GM23248 (cell line): ENCODE measurements around the gene ARFGEF3. TPM values are rescaled to one million over a fixed set of nuclear protein-coding genes. Genes with fewer than 3 reads are reported as not detected.

Experiments
- DNase-seq: peaks from one replicate; pipeline ENCODE4 v3.0.0-alpha.2; 2015
- H2AFZ ChIP-seq: fragments of 200-600 bp; sonication (generic); 2 replicates; pipeline ENCODE4 v1.6.1; 2016; ENCODE audit warnings: antibody characterized with exemption
- H3F3A ChIP-seq: fragments of 200-600 bp; sonication (generic); 2 replicates; pipeline ENCODE4 v1.6.1; 2016; ENCODE audit warnings: mild to moderate bottlenecking, antibody characterized with exemption, mixed run types; ENCODE audit not compliant: insufficient read depth
- H3K27ac ChIP-seq: fragments of 200-600 bp; sonication (generic); 2 replicates; pipeline ENCODE4 v1.5.1; 2016; ENCODE audit warnings: mild to moderate bottlenecking
- H3K27me3 ChIP-seq: fragments of 200-600 bp; sonication (generic); replicated peaks from 2 replicates; pipeline ENCODE4 v1.6.1; 2016; ENCODE audit warnings: mild to moderate bottlenecking; ENCODE audit not compliant: insufficient read depth
- H3K36me3 ChIP-seq: fragments of 200-600 bp; sonication (generic); 2 replicates; pipeline ENCODE4 v1.6.1; 2016; ENCODE audit warnings: low read depth, mild to moderate bottlenecking
- H3K4me1 ChIP-seq: fragments of 200-600 bp; sonication (generic); 2 replicates; pipeline ENCODE4 v1.6.1; 2016; ENCODE audit warnings: mild to moderate bottlenecking; ENCODE audit not compliant: insufficient read depth
- H3K4me2 ChIP-seq: fragments of 200-600 bp; sonication (generic); one replicate; pipeline ENCODE4 v1.6.1; 2016; ENCODE audit warnings: mild to moderate bottlenecking; ENCODE audit not compliant: unreplicated experiment
- H3K4me3 ChIP-seq: fragments of 200-600 bp; sonication (generic); 2 replicates; pipeline ENCODE4 v1.5.1; 2016; ENCODE audit warnings: mild to moderate bottlenecking
- H3K79me2 ChIP-seq: fragments of 200-600 bp; sonication (generic); 2 replicates; pipeline ENCODE4 v1.6.1; 2016; ENCODE audit warnings: mild to moderate bottlenecking; ENCODE audit not compliant: insufficient read depth
- H3K9ac ChIP-seq: fragments of 200-600 bp; sonication (generic); 2 replicates; pipeline ENCODE4 v1.6.1; 2016; ENCODE audit warnings: mild to moderate bottlenecking
- H3K9me2 ChIP-seq: fragments of 200-600 bp; sonication (generic); 2 replicates; pipeline ENCODE4 v1.6.1; 2016; ENCODE audit warnings: mixed run types, mild to moderate bottlenecking, moderate library complexity; ENCODE audit not compliant: insufficient read depth
- H3K9me3 ChIP-seq: fragments of 200-600 bp; sonication (generic); one replicate; pipeline ENCODE4 v1.6.1; 2017; ENCODE audit warnings: low read depth
- H4K20me1 ChIP-seq: fragments of 200-600 bp; sonication (generic); 2 replicates; pipeline ENCODE4 v1.6.0; 2016; ENCODE audit not compliant: insufficient read depth
- EZH2 ChIP-seq: fragments of 200-600 bp; sonication (generic); IDR thresholded peaks from 2 replicates; pipeline ENCODE4 v1.6.1; 2018; ENCODE audit warnings: antibody characterized with exemption, mild to moderate bottlenecking; ENCODE audit not compliant: insufficient read depth, poor library complexity, severe bottlenecking
- EZH2phosphoT487 ChIP-seq: fragments of 200-600 bp; sonication (generic); IDR thresholded peaks from 2 replicates; pipeline ENCODE4 v1.6.1; 2018; ENCODE audit warnings: antibody characterized with exemption, moderate library complexity, mild to moderate bottlenecking, low read depth; ENCODE audit not compliant: insufficient read depth
- WGBS, 2 experiments: methylation state at CpG; one replicate each; pipeline ENCODE4 v1.1.6; 2015 to 2017; ENCODE audit warnings: low lambda C conversion rate in 2 of 2, low coverage in 1 of 2; ENCODE audit errors: missing lambda C conversion rate in 2 of 2; 5-methylcytosine and 5-hydroxymethylcytosine counted together
- in situ Hi-C: fragments of 300-500 bp; cut with MboI; formaldehyde crosslinking; loops from 2 replicates; pipeline ENCODE4 v1.15.0; 2020
- polyA plus RNA-seq: library from polyadenylated mRNA; unstranded; fragments of >200 nt; fragmentation: Nextera tagmentation; extraction: Ambion mirVana; gene quantifications from 2 replicates; pipeline ENCODE4 v1.2.1, GENCODE V29; 2016
- total RNA-seq: library from RNA; depleted of rRNA; stranded (reverse); fragments of >200 nt; shearing (Covaris generic); gene quantifications from 2 replicates; pipeline ENCODE4 v1.2.3, GENCODE V29; 2014

Gene ARFGEF3
- total and polyA plus RNA-seq, 2 experiments from 2014 or later = 0.06 to 0.11 TPM

DNA sequence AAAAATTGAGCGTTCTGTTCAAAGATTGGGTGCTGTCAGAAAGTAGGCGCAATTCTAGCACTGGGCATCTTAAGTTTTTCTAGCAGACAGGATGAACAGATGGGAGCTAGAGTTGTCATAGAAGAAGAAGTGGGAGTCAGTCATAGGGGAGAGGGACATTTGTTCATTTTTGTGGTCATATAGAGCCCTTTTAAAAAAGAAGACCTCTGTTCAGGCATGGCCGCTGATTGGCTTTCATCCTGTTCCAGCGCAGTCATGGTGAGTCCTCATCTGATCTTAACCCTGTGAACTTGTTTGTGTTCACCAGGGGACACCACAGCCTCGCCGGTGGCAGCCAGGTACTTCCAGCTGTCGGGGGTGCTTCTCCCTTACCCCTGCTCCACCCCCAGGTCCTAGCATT, 86.3 kb downstream of the ARFGEF3 start:
- in situ Hi-C loops = no loop called here
- 84 to 87% methylated on average over 7 of the region's 7 CpGs for WGBS, 2 experiments
- TF ChIP-seq EZH2 (no peak), EZH2phosphoT487 (no peak)

DNA sequence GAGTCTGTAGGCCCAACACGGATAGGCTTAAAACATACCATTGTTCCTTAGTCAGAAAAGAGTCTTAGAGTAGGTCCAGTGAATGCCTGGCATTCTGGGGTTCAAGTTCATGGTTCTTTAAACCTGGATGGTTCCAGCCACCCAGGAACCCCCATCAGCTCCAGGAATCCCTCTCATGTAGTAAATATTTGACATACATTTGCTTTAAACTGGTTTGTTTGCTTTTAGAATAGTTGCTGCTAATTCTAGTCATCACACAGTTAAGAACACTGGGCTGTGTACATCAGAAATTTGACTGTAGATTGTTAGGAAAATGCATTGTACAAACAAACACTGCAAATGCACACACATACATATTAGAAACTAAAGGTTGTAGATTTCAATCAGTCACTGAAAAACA, 87.1 kb downstream of the ARFGEF3 start:
- no peak overlapping the region for H3K27ac ChIP-seq
- H3K4me1 ChIP-seq = 0 out of 2 replicates have a peak, but pooled peaks cover 4% of the 10 kb centered on the region
- H3F3A ChIP-seq = no peaks in the 10 kb centered on the region
- no peaks in the 10 kb centered on the region for H4K20me1 ChIP-seq
- no peak overlapping the region for H3K4me2 ChIP-seq
- in situ Hi-C loops = no loop called here
- no peaks in the 10 kb centered on the region for H3K36me3 ChIP-seq
- no peak overlapping the region for H3K4me3 ChIP-seq
- H3K27me3 ChIP-seq = no peaks in the 10 kb centered on the region
- H3K9me2 ChIP-seq = no peaks in the 10 kb centered on the region
- WGBS, 2 experiments = 68 to 80% methylated on average over 1 of the region's 1 CpG
- TF ChIP-seq EZH2phosphoT487 (no peak), EZH2 (no peak)
- DNase-seq = no peak
- H3K9ac ChIP-seq = no peak overlapping the region
- no peaks in the 10 kb centered on the region for H3K9me3 ChIP-seq
- no peak overlapping the region for H2AFZ ChIP-seq
- H3K79me2 ChIP-seq = no peaks in the 10 kb centered on the region

More for the DNA sequence above, 86.3 kb downstream of the ARFGEF3 start:
- Histone ChIP-seq H3K9me2 (no peaks in the 10 kb centered on the region), H3K27ac (no peak overlapping the region), H3K27me3 (no peaks in the 10 kb centered on the region), H3K4me1 (0 out of 2 replicates have a peak, but pooled peaks cover 4% of the 10 kb centered on the region), H3K9me3 (no peaks in the 10 kb centered on the region), H4K20me1 (no peaks in the 10 kb centered on the region), H3K36me3 (no peaks in the 10 kb centered on the region), H3K79me2 (no peaks in the 10 kb centered on the region), H2AFZ (no peak overlapping the region), H3K9ac (no peak overlapping the region), H3K4me2 (no peak overlapping the region), H3K4me3 (no peak overlapping the region), H3F3A (no peaks in the 10 kb centered on the region)
- DNase-seq = no peak

DNA sequence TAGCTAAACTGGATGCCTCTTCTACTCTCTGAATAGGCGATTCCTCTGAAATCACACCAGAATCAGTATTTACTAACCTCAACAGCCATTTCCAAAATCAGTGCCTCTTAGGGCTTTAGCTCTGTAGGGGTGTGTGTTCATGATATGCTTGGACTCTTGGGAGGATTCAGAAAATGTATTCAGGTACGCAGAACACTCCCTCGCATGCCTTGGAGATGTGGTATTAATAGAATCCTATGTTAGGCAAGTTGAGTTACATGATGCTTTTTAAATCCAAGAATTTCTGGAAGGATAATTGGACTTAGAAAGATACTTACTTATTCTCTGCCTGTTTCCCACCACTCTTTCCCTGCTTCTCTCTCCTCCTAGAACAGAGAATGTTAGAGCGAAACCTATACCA, 88.3 kb downstream of the ARFGEF3 start:
- DNase-seq = no peak
- 97% methylated on average over 4 of the region's 4 CpGs for WGBS, 2 experiments
- H3K9me3 ChIP-seq = no peaks in the 10 kb centered on the region
- no peaks in the 10 kb centered on the region for H3K36me3 ChIP-seq
- no peaks in the 10 kb centered on the region for H3K79me2 ChIP-seq
- H3K4me1 ChIP-seq = 0 out of 2 replicates have a peak, but pooled peaks cover 4% of the 10 kb centered on the region
- no peaks in the 10 kb centered on the region for H4K20me1 ChIP-seq
- H3K9ac ChIP-seq = no peak overlapping the region
- H3K4me3 ChIP-seq = no peak overlapping the region
- H3K27ac ChIP-seq = no peak overlapping the region
- H3F3A ChIP-seq = no peaks in the 10 kb centered on the region
- no peaks in the 10 kb centered on the region for H3K27me3 ChIP-seq
- TF ChIP-seq EZH2phosphoT487 = no peak
- TF ChIP-seq EZH2 = no peak
- H3K9me2 ChIP-seq = no peaks in the 10 kb centered on the region
- no peak overlapping the region for H3K4me2 ChIP-seq
- in situ Hi-C loops = no loop called here
- H2AFZ ChIP-seq = no peak overlapping the region

DNA sequence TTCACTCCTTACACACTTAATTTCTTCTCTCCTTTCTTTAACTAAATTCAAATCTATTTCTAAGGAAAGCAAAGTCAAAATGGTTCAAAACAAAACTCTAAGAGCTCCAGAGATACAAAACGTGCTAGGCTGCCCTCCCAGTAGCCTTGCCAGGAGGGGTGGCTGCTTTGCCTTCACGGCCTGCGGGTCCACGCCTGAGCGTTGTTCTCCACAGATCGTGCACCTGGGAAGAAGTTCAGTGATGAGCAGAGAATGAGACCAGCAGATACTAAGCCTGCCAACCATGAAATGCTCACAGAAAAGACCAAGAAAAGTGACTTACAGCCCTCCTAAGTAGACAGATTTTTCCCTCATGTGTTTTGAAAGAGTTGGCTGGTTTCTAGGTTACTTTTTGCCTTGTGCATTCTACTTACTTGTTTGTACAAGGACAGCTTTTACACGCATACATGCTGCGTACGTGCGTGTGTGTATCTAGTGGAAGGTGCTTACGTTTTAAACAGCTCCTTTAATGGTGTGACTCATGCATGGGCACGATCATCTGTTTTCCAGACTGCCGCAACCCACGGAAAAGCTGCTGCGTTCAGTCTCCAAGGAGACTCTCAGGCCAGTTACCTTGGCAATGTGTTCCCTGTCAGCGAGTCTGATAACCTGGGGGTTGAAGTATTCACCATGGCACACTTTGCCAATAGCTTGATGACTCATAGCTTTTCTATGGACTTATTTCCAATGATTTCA, 88.9 kb downstream of the ARFGEF3 start:
- H3K9me2 ChIP-seq = no peaks in the 10 kb centered on the region
- peak overlapping the region; percentile 59 for H3K9ac ChIP-seq
- no peaks in the 10 kb centered on the region for H3K27me3 ChIP-seq
- peak overlapping the region; percentile 73 for H3K4me2 ChIP-seq
- H3K9me3 ChIP-seq = no peaks in the 10 kb centered on the region
- peak overlapping the region; percentile 55 for H3K4me3 ChIP-seq
- in situ Hi-C loops = no loop called here
- peak overlapping the region; percentile 23 for H3K27ac ChIP-seq
- H3K79me2 ChIP-seq = no peaks in the 10 kb centered on the region
- WGBS, 2 experiments = 2 to 3% methylated on average over 16 of the region's 16 CpGs
- H4K20me1 ChIP-seq = no peaks in the 10 kb centered on the region
- no peaks in the 10 kb centered on the region for H3K36me3 ChIP-seq
- no peaks in the 10 kb centered on the region for H3F3A ChIP-seq
- H3K4me1 ChIP-seq = 0 out of 2 replicates have a peak, but pooled peaks cover 4% of the 10 kb centered on the region
- peak overlapping the region; percentile 61 for H2AFZ ChIP-seq
- TF ChIP-seq EZH2phosphoT487 (no peak), EZH2 (no peak)
- peak; percentile 90 for DNase-seq
